Stimulated activated CD8-positive, alpha-beta memory T cell treated with anti-CD3 and anti-CD28 coated beads, Interleukin-4, amount 100 ng/mL, for 4 hours (primary cell): ENCODE measurements around the gene SPG21.
A peak's percentile ranks its signal among the peaks of the same experiment; 100 is the strongest.
"Not testable (repeated sequence)": the region's sequence is repeated elsewhere in the genome, so short reads cannot be mapped to it uniquely, and the experiment has no call there.

ENCODE experiments used
- DNase-seq, 2 donors: peaks; one replicate each; pipeline ENCODE4 v3.0.0-alpha.2; 2020; ENCODE audit warnings: low read depth in 2 of 2, low spot score in 1 of 2

The SPG21 gene, protein sequence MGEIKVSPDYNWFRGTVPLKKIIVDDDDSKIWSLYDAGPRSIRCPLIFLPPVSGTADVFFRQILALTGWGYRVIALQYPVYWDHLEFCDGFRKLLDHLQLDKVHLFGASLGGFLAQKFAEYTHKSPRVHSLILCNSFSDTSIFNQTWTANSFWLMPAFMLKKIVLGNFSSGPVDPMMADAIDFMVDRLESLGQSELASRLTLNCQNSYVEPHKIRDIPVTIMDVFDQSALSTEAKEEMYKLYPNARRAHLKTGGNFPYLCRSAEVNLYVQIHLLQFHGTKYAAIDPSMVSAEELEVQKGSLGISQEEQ

DNA sequence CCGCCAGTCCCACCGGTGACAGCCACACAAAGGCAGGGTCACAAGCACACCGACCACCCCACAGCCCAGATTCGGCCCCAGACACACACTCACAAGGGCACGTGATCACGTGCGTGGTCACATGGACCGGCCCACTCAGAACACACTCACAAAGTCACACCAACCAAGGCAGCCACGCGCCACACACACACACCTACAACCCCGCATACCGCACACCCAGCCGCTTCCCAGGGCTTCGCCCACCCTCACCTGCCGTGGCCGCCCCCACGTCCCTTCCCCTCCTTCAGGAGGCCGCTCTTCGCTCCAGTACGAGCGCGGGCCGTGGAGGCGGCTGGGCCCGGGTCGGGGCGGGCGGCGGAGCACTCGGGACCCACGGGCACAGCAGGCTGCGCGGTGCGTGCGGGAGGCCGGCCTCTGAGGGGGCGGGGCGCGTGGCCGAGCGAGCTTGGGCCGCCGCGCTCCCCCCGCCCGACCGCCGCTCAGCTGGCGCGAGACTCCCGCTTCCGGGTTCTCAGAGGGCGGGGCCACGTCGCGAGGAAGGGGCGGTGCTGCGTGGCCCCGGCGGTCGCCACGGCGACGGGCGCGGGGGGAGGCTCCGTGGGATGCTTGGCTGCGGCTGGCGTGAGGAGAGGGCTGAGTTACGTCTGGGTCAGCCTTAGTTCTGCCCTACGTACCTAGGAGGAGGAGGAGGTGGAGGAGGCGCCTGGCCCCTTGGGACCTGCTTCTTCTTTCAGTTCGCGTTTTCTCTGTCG lies at the start of gene SPG21:
SPG21 (minus strand) TSS at position 499 of the 752 bp plus-strand sequence. CDS start 6,345 bp downstream, outside the sequence.
- DNase-seq: peak; percentile 69 to 84

- DNase-seq: no peak
Measured at GRCh38 chr15:65038836-65039235, 49.1 kb upstream of the SPG21 start.

- DNase-seq: no peak
Measured at GRCh38 chr15:65038428-65038827, 48.7 kb upstream of the SPG21 start.

GRCh38 chr15:65037309-65037708 lies 47.6 kb upstream of the SPG21 start:
- DNase-seq: no peak

GRCh38 chr15:65034719-65035118 lies 45.0 kb upstream of the SPG21 start:
- no peak for DNase-seq

DNA sequence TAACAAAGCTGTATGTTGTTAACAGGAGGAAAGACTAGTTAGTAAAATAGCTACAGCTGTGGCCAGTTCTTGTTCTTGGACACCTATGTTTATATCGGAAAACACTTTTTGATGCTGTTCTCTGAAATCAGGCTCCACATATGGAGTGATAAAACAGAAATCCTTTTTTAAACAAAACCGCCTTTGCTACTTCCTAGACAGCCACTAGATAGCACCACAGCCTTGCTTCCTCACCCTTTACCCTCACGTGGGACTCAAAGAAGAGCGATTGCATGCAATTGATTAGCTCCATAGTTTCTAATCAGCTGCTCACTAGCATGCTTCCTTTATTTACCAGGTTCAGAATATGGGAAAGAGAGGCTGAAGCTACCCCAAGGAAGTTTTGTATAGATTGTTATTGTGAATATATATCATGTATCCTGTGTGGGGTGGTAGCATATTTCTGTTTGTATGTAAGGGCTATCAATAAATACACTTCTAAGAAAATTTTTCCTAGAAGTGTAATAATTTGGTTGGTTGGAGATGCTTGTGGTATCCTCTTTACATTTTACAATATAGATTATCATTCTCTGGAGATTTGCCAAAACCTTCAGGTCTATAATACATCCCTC lies 44.0 kb upstream of the SPG21 start:
- no peak for DNase-seq

DNA sequence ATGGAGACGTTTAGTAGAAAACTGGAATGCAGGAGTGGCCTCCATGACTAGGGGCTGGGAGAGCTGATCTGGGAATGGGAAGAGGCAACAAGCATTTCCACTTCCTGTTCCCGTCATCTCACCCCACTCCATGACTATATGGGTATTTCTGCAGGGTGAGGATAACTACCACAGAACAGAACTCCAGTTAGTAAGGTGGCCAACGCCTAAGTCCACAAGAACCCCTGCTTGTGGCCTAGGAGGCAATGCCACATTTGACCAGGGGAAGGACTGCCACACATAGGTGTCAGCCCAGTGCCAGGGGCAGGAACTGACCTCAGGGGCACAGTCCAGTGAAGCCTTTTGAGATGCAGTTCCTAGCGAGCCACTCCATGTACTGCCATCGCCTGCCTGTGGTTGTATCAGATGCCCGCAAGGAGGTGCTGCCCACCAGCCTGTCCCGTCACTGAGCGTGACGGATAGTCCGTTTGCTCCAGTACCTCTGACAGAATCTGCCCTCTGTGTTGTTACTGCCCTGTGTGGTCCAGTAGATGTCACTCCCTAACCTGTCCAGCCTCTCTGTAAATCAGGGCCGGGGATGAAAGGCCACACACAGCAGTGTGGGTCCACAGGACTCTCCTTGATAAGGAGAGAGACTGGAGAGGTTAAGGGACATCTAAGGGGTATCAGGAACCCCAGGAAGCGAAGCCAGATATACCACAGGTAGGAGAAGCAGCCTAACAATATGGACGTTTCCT lies 43.3 kb upstream of the SPG21 start:
- no peak for DNase-seq

GRCh38 chr15:65029736-65030208 lies 40.1 kb upstream of the SPG21 start:
- no peak for DNase-seq

DNA sequence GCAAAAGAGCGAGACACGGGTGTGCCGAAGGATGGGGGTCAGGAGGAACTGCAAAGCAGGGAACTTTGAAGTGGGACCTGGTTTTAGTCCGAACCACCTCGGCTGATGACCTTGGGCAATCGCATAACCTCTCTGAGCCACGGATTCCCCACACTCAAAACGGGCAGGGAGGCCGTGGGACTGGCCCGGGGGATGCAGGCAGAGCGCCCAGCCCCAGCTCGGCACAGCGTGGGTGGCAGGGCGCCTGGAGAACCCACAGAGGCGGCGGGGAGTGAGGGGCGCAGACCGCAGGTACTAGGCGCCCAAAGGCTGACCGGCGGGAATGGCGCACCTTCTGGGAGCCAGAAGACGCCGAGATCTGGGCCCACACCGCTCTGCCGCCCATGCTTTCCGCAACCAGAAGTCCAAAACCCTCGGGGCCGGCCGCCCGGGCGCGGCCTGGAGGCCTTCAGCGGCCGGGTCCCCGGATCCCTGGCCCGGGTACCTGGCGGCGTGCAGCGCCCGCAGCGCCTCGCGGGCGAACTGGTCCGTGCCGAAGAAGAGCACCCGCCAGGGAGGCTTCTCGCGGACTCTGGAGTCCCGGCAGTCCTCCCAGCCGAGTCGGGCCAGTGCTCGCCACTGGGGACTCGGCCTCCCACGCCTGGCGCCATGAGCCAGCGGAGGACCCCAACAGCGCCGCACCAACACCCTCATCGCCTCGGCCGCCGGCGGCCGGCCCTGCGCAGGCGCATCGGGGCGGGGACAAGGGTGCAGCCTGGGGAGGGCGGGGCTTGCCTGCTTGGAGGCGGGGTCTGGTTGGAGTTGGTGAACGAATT lies 39.4 kb upstream of the SPG21 start, which contains the start of gene MTFMT:
MTFMT (minus strand) TSS at position 719 of the 815 bp plus-strand sequence; CDS start at position 693, 26 bp downstream.
- DNase-seq: peak; percentile 87 to 91

- no peak for DNase-seq
Measured at GRCh38 chr15:65028338-65028737, 38.6 kb upstream of the SPG21 start.

DNA sequence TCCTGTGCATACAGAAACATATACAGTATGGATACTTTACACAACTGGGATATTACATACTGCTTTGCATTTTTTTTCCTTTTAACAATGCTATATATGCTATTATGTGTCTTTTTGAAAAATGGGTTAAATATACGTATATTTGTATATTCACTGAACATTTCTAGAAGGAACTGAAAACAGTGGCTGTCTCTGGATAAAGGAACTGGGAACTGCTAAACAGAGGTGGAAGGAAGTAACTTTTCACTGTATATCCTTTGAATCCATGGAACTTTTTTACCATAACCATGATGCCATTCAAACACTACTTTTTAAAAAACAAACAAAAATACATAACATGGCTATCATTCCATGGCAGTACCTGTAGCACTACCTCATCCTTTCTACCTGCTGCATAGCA lies 37.9 kb upstream of the SPG21 start:
- no peak for DNase-seq

- no peak for DNase-seq
Measured at GRCh38 chr15:65026756-65027155, 37.0 kb upstream of the SPG21 start.

DNA sequence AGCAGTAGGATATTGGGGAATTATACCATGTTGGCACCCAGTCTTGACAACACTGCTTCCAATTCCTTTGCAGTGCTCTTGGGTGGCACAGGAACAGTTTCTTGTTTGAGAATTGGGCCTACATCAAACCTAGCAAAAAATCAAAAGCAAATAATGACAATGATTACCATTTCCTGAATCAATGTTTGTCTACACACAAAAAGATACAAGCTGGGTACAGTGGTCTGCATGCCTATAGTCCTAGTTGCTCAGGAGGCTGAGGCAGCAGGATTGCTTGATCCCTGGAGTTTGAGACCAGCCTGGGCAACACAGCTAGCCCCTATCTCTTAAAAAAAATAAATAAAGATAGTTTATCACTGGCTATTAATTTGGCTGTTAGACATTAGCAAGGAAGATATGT lies 31.8 kb upstream of the SPG21 start:
- no peak for DNase-seq

DNA sequence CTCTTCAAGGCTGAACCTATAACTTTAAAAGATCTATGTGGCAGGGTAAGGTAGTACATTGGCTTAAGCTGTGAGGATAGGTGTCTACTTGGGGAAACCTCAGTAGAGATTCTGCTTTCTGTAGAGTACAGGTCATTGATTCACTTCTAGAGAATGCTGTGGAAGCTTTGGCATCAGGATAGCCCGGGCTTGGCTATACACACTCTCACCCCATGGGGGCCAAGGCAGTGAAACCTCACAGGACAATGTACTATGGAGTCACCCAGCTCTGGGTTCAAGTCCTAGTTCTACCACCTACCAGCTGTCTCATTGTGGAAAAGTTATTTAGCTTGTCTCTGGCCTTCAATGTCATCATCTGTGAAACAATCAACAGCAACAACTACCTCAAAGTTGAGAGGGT lies 30.7 kb upstream of the SPG21 start:
- no peak for DNase-seq

DNA sequence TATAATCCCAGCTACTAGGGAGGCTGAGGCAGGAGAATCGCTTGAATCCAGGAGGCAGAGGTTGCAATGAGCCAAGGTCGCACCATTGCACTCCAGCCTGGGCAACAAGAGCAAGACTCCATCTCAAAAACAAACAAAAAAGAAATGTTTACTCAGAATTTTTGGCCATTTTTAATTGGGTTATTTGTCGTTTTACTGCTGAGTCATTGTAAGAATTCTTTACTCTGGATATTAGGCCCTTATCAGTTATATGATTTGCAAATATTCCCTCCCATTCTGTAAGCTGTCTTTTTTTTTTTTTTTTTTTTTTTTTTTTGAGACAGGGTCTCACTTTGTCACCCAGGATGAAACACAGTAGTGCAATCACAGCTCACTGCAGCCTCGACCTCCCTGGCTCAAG lies 21.5 kb upstream of the SPG21 start:
- not testable (repeated sequence) for DNase-seq

GRCh38 chr15:65008983-65009382 lies 19.3 kb upstream of the SPG21 start:
- no peak for DNase-seq

GRCh38 chr15:65006876-65007275 lies 17.2 kb upstream of the SPG21 start:
- no peak for DNase-seq

DNA sequence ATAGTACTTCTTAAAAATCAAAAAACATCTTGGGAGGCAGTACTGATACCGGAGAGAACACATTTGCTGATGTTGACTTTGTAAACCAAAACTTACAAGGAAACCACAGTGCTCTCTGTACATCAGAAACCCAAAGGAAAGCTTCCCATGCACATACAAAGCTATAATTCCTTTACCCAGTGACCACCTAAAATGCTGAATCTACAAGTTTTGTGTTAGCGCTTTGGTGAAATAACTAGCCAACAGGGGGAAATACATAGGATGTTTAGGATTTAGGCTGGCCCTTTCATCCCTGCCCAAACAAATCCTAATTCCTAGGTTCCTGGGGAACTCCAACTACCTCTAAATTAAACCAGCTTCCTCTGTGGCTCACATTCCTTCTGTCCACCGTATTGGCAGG lies 15.3 kb upstream of the SPG21 start:
- no peak for DNase-seq

DNA sequence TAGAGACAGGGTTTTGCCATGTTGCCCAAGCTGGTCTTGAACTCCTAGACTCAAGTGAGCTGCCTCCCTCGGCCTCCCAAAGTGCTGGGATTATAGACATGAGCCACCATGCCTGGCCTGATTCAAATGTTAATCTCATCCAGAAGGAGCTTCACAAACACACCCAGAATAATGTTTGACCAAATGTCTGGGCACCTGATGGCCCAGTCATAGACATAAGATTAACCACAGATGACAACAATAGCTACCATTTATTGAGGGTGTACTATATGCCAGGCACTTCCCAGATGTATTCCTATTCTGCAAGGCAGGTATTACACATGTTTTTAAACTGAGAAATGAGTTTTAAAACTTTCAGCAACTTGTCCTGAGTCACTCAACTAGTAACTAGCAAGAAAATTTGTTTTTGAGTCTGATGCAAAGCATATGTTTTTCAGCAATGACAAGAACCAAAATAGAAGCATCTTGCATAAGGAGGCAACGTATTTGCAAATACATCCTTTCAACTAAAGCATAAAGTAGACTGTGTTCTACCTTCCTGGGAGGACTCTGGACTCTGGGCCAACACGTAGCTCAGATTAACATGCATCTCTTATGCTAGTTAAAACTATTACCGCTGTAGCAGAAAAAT lies 8.1 kb upstream of the SPG21 start:
- DNase-seq: no peak

DNA sequence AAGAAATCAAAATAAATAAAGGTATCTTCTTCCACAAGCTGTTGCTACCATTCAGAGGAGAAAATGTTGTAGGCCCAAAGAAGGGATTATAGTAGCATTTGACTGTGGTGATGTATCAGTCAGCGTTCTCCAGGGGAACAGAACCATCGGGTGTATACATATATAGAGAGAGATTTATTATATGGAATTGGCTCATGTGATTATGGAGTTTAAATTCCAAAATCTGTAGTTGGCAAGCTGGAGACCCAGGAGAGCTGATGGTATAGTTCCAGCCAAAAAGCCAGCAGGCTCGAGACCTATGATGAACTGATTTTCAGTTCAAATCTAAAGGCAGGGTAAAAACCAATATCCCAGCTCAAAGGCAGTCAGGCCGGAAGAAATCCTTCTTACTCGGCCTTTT lies 7.4 kb upstream of the SPG21 start:
- no peak for DNase-seq
